Measurements from ENCODE around the gene PBX2. TPM values are rescaled to one million over a fixed set of nuclear protein-coding genes. Genes with fewer than 3 reads are reported as not detected.

The PBX2 gene
- total and polyA plus RNA-seq, 10 donors = 29.6 to 160 (median 89.9) TPM

- no peaks in the 10 kb centered on the region for H3K27me3 ChIP-seq (replicated peaks in 1 of 7)
- intact Hi-C loops (cut with DNase I; ENCODE audit: low total_unique reads) = loop anchor here (10.0 kb wide), 1 partner anchor 71 kb away; the partner anchor contains the start of gene ATF6B
- peak overlapping the region; percentile 98 to 100 (median 100) for H3K27ac ChIP-seq
- 0 to 1% (median 1%) methylated on average over 28 to 58 of the region's 58 CpGs for WGBS, 5 donors
- TF ChIP-seq POLR2A (IDR thresholded peaks at IDR 0.05) = peak; percentile 93 to 98 (median 97)
- TF ChIP-seq CTCF (IDR thresholded peaks at IDR 0.05 in 8 of 11, conservative IDR thresholded peaks at IDR 0.05 in 3 of 11) = peak in 2 of 11 experiments; percentile 37 to 51
- peak; percentile 99 to 100 (median 99) for TF ChIP-seq POLR2AphosphoS5 (IDR thresholded peaks at IDR 0.05)
- peak; percentile 96 for DNase-seq
- H3K9me3 ChIP-seq = no peaks in the 10 kb centered on the region
- peaks cover 0 to 5% (median 0%) of the 10 kb centered on the region in 6 donors for H3K36me3 ChIP-seq
- peaks cover 34 to 59% (median 56%) of the 10 kb centered on the region in 6 donors for H3K4me1 ChIP-seq
- H3K4me3 ChIP-seq = peak overlapping the region; percentile 57 to 89 (median 66)
These were observed 6.1 kb upstream of the PBX2 start for GRCh38 chr6:32195902-32196681.

- Histone ChIP-seq H3K4me1 (peaks cover 39 to 64% (median 61%) of the 10 kb centered on the region in 6 donors), H3K9me3 (no peaks in the 10 kb centered on the region), H3K4me3 (peak overlapping the region in 7 of 8 donors; percentile 57 to 89 (median 67)), H3K27ac (peak overlapping the region; percentile 98 to 100 (median 100)), H3K27me3 (replicated peaks in 1 of 7) (no peaks in the 10 kb centered on the region), H3K36me3 (peaks cover 0 to 8% (median 0%) of the 10 kb centered on the region in 6 donors)
- TF ChIP-seq CTCF (IDR thresholded peaks at IDR 0.05 in 8 of 11, conservative IDR thresholded peaks at IDR 0.05 in 3 of 11) = peak; percentile 80 to 97 (median 90)
- TF ChIP-seq POLR2A (IDR thresholded peaks at IDR 0.05) = no peak
- no peak for TF ChIP-seq POLR2AphosphoS5 (IDR thresholded peaks at IDR 0.05)
- 0 to 1% (median 0%) methylated on average over 13 to 25 of the region's 25 CpGs for WGBS, 5 donors
- intact Hi-C loops (cut with DNase I; ENCODE audit: low total_unique reads) = loop anchor here (10.0 kb wide), 1 partner anchor 71 kb away; the partner anchor contains the start of gene ATF6B
- peak; percentile 100 for DNase-seq
These were observed 5.6 kb upstream of the PBX2 start for GRCh38 chr6:32195652-32195901.

- H3K27me3 ChIP-seq (replicated peaks in 1 of 7) = no peaks in the 10 kb centered on the region
- H3K9me3 ChIP-seq = no peaks in the 10 kb centered on the region
- TF ChIP-seq POLR2AphosphoS5 (IDR thresholded peaks at IDR 0.05) (peak in 1 of 3 donors; percentile 86), POLR2A (IDR thresholded peaks at IDR 0.05) (peak in 2 of 3 donors; percentile 37 to 66), CTCF (IDR thresholded peaks at IDR 0.05 in 8 of 11, conservative IDR thresholded peaks at IDR 0.05 in 3 of 11) (peak in 1 of 11 experiments; percentile 36)
- intact Hi-C loops (cut with DNase I; ENCODE audit: low total_unique reads) = loop anchor here (10.0 kb wide), 1 partner anchor 70 kb away; the partner anchor contains the start of gene ATF6B
- peak overlapping the region; percentile 98 to 100 (median 100) for H3K27ac ChIP-seq
- DNase-seq = no peak
- H3K4me1 ChIP-seq = peaks cover 39 to 67% (median 64%) of the 10 kb centered on the region in 6 donors
- H3K36me3 ChIP-seq = peaks cover 0 to 8% (median 0%) of the 10 kb centered on the region in 6 donors
- WGBS, 5 donors = 16 to 18% (median 18%) methylated on average over 15 of the region's 15 CpGs
- H3K4me3 ChIP-seq = peak overlapping the region; percentile 20 to 89 (median 48)
These were observed 5.0 kb upstream of the PBX2 start for GRCh38 chr6:32194825-32195651.

Measured in spleen (tissue), 11 donors.